OCI-LY7 (cell line): ENCODE data around the gene CFHR1. TPM values are rescaled to one million over a fixed set of nuclear protein-coding genes. Genes with fewer than 3 reads are reported as not detected.
A peak's percentile ranks its signal among the peaks of the same experiment; 100 is the strongest.
"Not testable (repeated sequence)": the region's sequence is repeated elsewhere in the genome, so short reads cannot be mapped to it uniquely, and the experiment has no call there.

Experiments used
- BruUV-seq: library from RNA; stranded (reverse); fragments of 400-500 nt; replicated peaks from 2 replicates; lab custom pipeline; 2021; lab: Mats Ljungman, UMichigan
- CTCF ChIA-PET: fragments of 300-600 bp; sonication (Branson Sonifier 250); formaldehyde crosslinking; loops from one replicate; lab custom pipeline; 2022; ENCODE audit warnings: antibody characterized with exemption; ENCODE audit not compliant: unreplicated experiment; lab: Charles Lee
- POLR2A ChIA-PET: fragments of 300-600 bp; sonication (Branson Sonifier 250); formaldehyde crosslinking; loops from one replicate; lab custom pipeline; 2022; ENCODE audit warnings: antibody characterized with exemption; lab: Charles Lee
- DNase-seq: peaks from one replicate; pipeline ENCODE4 v3.0.0-alpha.2; 2015; ENCODE audit warnings: low spot score
- H2AFZ ChIP-seq: fragments of 200-600 bp; sonication (generic), shearing (Covaris generic); 2 replicates; pipeline ENCODE4 v1.6.1; 2014; ENCODE audit warnings: mild to moderate bottlenecking, antibody characterized with exemption, low read length, moderate library complexity
- H3K27ac ChIP-seq: fragments of 200-600 bp; sonication (generic); 2 replicates; pipeline ENCODE4 v1.5.1; 2014; ENCODE audit warnings: mixed run types, low read depth, mild to moderate bottlenecking, moderate library complexity, low read length, inconsistent platforms; ENCODE audit not compliant: poor library complexity, severe bottlenecking
- H3K36me3 ChIP-seq: fragments of 200-600 bp; sonication (generic); 2 replicates; pipeline ENCODE4 v1.6.1; 2014; ENCODE audit warnings: mild to moderate bottlenecking, antibody characterized with exemption, low read length, moderate library complexity, mixed read lengths; ENCODE audit not compliant: insufficient read depth
- H3K4me1 ChIP-seq: fragments of 200-600 bp; sonication (generic); 2 replicates; pipeline ENCODE4 v1.5.1; 2014; ENCODE audit warnings: mild to moderate bottlenecking, low read length; ENCODE audit not compliant: insufficient read depth, poor library complexity, severe bottlenecking
- H3K4me2 ChIP-seq: fragments of 200-600 bp; sonication (generic); 2 replicates; pipeline ENCODE4 v1.6.1; 2014; ENCODE audit warnings: mild to moderate bottlenecking, low read length
- H3K4me3 ChIP-seq: fragments of 200-600 bp; sonication (generic); 2 replicates; pipeline ENCODE4 v1.5.1; 2014; ENCODE audit warnings: mild to moderate bottlenecking, low read depth, low read length; ENCODE audit not compliant: poor library complexity, severe bottlenecking
- H3K79me2 ChIP-seq: fragments of 200-600 bp; sonication (generic); 2 replicates; pipeline ENCODE4 v1.6.1; 2016; ENCODE audit warnings: low read depth, mild to moderate bottlenecking, low read length, moderate library complexity, mixed read lengths; ENCODE audit not compliant: insufficient read depth
- H3K9me2 ChIP-seq: fragments of 200-600 bp; sonication (generic); 2 replicates; pipeline ENCODE4 v1.6.1; 2016; ENCODE audit warnings: mild to moderate bottlenecking, low read length, mixed read lengths; ENCODE audit not compliant: insufficient read depth
- H3K9me3 ChIP-seq: fragments of 200-600 bp; sonication (generic); 2 replicates; pipeline ENCODE4 v1.6.1; 2014; ENCODE audit warnings: mild to moderate bottlenecking, mixed run types, low read length, mixed read lengths
- H4K20me1 ChIP-seq: fragments of 200-600 bp; sonication (generic); 2 replicates; pipeline ENCODE4 v1.6.1; 2014; ENCODE audit warnings: mild to moderate bottlenecking, antibody characterized with exemption, low read length, moderate library complexity, mixed read lengths; ENCODE audit not compliant: insufficient read depth
- EZH2phosphoT487 ChIP-seq: fragments of 200-600 bp; sonication (generic); IDR thresholded peaks from 2 replicates; pipeline ENCODE4 v1.6.1; 2018; ENCODE audit warnings: low read depth, borderline replicate concordance, mild to moderate bottlenecking, mixed run types, antibody characterized with exemption, low read length, moderate library complexity, mixed read lengths
- intact Hi-C: fragments of 100-400 bp; cut with micrococcal nuclease; formaldehyde crosslinking; loops from one replicate; pipeline ENCODE4 v1.10.0; 2022; ENCODE audit not compliant: unreplicated experiment
- total RNA-seq, 2 experiments: library from RNA; depleted of rRNA in 1 of 2; stranded (reverse); fragments of >200 nt in 1 of 2; shearing (Covaris generic) in 1 of 2; gene quantifications; 2 replicates each; pipeline ENCODE4 v1.2.3, GENCODE V29; 2014 to 2022
- TF ChIP-seq, protein P1 (sequence below): fragments of 200-600 bp; sonication (generic); conservative IDR thresholded peaks from 2 replicates; pipeline ENCODE4 v1.5.1; 2014; ENCODE audit warnings: mild to moderate bottlenecking, antibody characterized with exemption, low read length, moderate library complexity, mixed read lengths

CFHR1 gene
- total RNA-seq, 2 experiments from 2014 or later: not detected

DNA sequence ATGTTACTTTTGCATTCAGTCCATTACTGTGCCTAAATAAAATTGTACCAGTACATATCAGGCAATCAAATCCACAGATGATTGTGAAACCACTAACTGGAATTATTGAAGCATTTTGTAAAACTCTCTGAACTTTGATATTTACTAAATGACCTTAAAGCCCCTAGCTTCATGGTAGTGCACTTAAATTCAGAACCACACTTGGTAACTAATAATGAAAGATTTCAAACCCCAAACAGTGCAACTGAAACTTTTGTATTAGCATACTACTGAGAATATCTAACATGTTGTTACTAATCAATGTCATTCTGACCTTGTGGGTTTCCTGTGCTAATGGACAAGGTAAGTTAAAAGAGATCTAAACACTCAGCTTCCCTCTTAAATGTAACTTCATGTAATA lies 44.9 kb upstream of the CFHR1 start, which contains the start of gene CFHR3:
Gene CFHR3 (plus strand): TSS at position 238 of the 400 bp plus-strand sequence. CDS start 47 bp downstream, at position 285.
- H3K9me3 ChIP-seq: no peaks in the 10 kb centered on the region
- H4K20me1 ChIP-seq: no peaks in the 10 kb centered on the region
- ChIA-PET POLR2A (no interaction called here), CTCF (no interaction called here)
- H3K27ac ChIP-seq: no peak within 1 kb of the TSS
- DNase-seq: no peak
- no peaks in the 10 kb centered on the region for H3K36me3 ChIP-seq
- H3K4me2 ChIP-seq: no peak within 1 kb of the TSS
- H2AFZ ChIP-seq: no peak within 1 kb of the TSS
- TF ChIP-seq, protein P1, sequence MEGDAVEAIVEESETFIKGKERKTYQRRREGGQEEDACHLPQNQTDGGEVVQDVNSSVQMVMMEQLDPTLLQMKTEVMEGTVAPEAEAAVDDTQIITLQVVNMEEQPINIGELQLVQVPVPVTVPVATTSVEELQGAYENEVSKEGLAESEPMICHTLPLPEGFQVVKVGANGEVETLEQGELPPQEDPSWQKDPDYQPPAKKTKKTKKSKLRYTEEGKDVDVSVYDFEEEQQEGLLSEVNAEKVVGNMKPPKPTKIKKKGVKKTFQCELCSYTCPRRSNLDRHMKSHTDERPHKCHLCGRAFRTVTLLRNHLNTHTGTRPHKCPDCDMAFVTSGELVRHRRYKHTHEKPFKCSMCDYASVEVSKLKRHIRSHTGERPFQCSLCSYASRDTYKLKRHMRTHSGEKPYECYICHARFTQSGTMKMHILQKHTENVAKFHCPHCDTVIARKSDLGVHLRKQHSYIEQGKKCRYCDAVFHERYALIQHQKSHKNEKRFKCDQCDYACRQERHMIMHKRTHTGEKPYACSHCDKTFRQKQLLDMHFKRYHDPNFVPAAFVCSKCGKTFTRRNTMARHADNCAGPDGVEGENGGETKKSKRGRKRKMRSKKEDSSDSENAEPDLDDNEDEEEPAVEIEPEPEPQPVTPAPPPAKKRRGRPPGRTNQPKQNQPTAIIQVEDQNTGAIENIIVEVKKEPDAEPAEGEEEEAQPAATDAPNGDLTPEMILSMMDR: no peak
- no peak for TF ChIP-seq EZH2phosphoT487
- no peaks in the 10 kb centered on the region for H3K79me2 ChIP-seq
- BruUV-seq: no TSS peak
- intact Hi-C loops: no loop called here
- no peaks in the 10 kb centered on the region for H3K4me1 ChIP-seq
- no peak within 1 kb of the TSS for H3K4me3 ChIP-seq
- no peaks in the 10 kb centered on the region for H3K9me2 ChIP-seq

DNA sequence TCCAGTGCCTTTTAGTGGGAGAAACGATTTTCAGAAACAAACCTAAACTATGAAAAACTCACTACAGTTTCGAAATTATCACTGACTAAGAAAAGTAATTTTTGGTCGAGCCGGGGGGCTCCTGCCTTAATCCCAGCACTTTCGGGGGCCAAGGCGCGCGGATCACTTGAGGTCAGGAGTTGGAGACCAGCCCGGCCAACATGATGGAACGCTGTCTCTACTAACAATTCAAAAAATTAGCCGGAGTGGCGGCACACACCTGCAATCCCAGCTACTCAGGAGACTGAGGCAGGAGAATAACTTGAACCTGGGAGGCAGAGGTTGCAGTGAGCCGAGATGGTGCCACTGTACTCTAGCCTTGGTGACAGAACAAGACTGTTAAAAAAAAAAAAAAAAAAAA lies 41.9 kb upstream of the CFHR1 start:
- no peaks in the 10 kb centered on the region for H3K9me2 ChIP-seq
- ChIA-PET CTCF (no interaction called here), POLR2A (no interaction called here)
- no TSS peak for BruUV-seq
- no peak overlapping the region for H2AFZ ChIP-seq
- no peak for TF ChIP-seq EZH2phosphoT487
- TF ChIP-seq, protein P1: no peak
- no peak overlapping the region for H3K27ac ChIP-seq
- no peaks in the 10 kb centered on the region for H4K20me1 ChIP-seq
- no peaks in the 10 kb centered on the region for H3K36me3 ChIP-seq
- H3K9me3 ChIP-seq: no peaks in the 10 kb centered on the region
- H3K4me3 ChIP-seq: no peak overlapping the region
- H3K79me2 ChIP-seq: no peaks in the 10 kb centered on the region
- H3K4me1 ChIP-seq: no peaks in the 10 kb centered on the region
- no peak overlapping the region for H3K4me2 ChIP-seq
- no peak for DNase-seq
- intact Hi-C loops: no loop called here

DNA sequence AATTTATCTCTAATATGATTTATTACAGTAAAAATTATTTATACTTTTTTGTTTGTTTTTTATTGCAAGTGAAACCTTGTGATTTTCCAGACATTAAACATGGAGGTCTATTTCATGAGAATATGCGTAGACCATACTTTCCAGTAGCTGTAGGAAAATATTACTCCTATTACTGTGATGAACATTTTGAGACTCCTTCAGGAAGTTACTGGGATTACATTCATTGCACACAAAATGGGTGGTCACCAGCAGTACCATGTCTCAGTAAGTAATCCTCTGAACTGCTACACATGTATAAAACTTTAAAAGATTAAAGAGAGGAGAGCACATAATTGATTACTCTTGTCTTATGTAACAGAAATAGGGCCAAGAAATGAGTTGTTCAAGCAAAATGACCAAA lies 40.4 kb upstream of the CFHR1 start:
- no peak overlapping the region for H3K4me2 ChIP-seq
- intact Hi-C loops: no loop called here
- no peaks in the 10 kb centered on the region for H4K20me1 ChIP-seq
- no peaks in the 10 kb centered on the region for H3K4me1 ChIP-seq
- BruUV-seq: no TSS peak
- no peak overlapping the region for H3K4me3 ChIP-seq
- ChIA-PET CTCF (no interaction called here), POLR2A (no interaction called here)
- no peaks in the 10 kb centered on the region for H3K79me2 ChIP-seq
- TF ChIP-seq, protein P1: 0 out of 2 replicates have a peak, but pooled peaks have one; percentile 10
- TF ChIP-seq EZH2phosphoT487: no peak
- H3K36me3 ChIP-seq: no peaks in the 10 kb centered on the region
- no peak overlapping the region for H2AFZ ChIP-seq
- no peaks in the 10 kb centered on the region for H3K9me2 ChIP-seq
- DNase-seq: no peak
- no peak overlapping the region for H3K27ac ChIP-seq
- H3K9me3 ChIP-seq: no peaks in the 10 kb centered on the region

DNA sequence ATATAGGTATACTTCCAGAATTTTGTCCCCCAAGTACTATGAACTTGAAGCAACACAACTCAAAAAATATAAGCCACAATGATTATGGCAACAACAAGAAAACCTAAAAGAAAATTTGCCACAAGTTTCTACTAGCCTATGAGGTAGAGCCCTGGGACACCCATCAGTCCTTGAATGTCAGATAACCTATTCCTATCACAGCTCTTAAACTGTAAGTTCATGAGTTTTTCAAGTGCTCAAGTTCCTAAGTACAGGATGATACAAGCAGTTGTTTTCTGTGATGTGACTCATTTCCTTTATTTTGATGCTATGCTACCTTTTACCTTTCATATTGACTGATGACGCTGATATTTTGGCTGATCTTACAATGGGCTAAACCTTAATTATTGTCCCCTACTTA lies 28.3 kb upstream of the CFHR1 start:
- H3K27ac ChIP-seq, H2AFZ ChIP-seq, H3K9me2 ChIP-seq, POLR2A ChIA-PET, intact Hi-C loops, H3K36me3 ChIP-seq, H3K79me2 ChIP-seq, CTCF ChIA-PET, DNase-seq, H3K4me1 ChIP-seq, BruUV-seq, H3K4me2 ChIP-seq, H3K9me3 ChIP-seq, H3K4me3 ChIP-seq, H4K20me1 ChIP-seq: not testable (repeated sequence)
